Astrocyte of the cerebellum (primary cell): Measurements from ENCODE around the gene HTRA2.
"Not testable (repeated sequence)": the region's sequence is repeated elsewhere in the genome, so short reads cannot be mapped to it uniquely, and the experiment has no call there.

Source experiments
- DNase-seq: peaks from one replicate; pipeline ENCODE4 v3.0.0-alpha.2; 2011; ENCODE audit warnings: low read depth
- H3K4me3 ChIP-seq: 2 replicates; pipeline ENCODE4 v1.5.1; 2011; ENCODE audit warnings: mild to moderate bottlenecking, low read depth, low read length, moderate library complexity
- in situ Hi-C: cut with HindIII; loops from 2 replicates; pipeline ENCODE4 v1.10.0; 2017; ENCODE audit warnings: low sequenced_read_pairs
- TF ChIP-seq, protein P1 (sequence below): IDR thresholded peaks from 2 replicates; pipeline ENCODE4 v1.5.1; 2012; ENCODE audit warnings: low read length, low read depth, moderate library complexity, mild to moderate bottlenecking; ENCODE audit errors: missing control alignments

The HTRA2 gene

GRCh38 chr2:74555610-74556103 lies 25.9 kb downstream of the HTRA2 start:
- TF ChIP-seq, protein P1, sequence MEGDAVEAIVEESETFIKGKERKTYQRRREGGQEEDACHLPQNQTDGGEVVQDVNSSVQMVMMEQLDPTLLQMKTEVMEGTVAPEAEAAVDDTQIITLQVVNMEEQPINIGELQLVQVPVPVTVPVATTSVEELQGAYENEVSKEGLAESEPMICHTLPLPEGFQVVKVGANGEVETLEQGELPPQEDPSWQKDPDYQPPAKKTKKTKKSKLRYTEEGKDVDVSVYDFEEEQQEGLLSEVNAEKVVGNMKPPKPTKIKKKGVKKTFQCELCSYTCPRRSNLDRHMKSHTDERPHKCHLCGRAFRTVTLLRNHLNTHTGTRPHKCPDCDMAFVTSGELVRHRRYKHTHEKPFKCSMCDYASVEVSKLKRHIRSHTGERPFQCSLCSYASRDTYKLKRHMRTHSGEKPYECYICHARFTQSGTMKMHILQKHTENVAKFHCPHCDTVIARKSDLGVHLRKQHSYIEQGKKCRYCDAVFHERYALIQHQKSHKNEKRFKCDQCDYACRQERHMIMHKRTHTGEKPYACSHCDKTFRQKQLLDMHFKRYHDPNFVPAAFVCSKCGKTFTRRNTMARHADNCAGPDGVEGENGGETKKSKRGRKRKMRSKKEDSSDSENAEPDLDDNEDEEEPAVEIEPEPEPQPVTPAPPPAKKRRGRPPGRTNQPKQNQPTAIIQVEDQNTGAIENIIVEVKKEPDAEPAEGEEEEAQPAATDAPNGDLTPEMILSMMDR = no peak
- no peak for DNase-seq
- peak overlapping the region; percentile 92 for H3K4me3 ChIP-seq
- in situ Hi-C loops = no loop called here

DNA sequence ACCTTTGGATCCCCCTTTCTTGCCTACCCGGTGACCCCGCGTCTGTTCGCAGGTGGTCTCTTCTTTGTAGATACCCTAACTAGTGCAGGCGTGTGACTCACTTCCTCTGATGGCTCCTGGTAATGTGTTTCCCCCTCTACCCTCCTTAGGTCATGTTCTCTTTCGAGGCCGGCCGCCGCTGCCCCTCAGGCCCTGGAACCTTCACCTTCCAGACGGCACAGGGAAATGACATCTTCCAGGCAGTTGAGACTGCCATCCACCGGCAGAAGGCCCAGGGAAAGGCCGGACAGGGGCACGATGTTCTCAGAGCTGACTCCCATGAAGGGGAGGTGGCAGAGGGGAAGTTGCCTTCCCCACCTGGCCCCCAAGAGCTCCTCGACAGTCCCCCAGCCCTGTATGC lies 26.4 kb downstream of the HTRA2 start:
- TF ChIP-seq, protein P1 = no peak
- in situ Hi-C loops = no loop called here
- peak overlapping the region; percentile 92 for H3K4me3 ChIP-seq
- DNase-seq = no peak

DNA sequence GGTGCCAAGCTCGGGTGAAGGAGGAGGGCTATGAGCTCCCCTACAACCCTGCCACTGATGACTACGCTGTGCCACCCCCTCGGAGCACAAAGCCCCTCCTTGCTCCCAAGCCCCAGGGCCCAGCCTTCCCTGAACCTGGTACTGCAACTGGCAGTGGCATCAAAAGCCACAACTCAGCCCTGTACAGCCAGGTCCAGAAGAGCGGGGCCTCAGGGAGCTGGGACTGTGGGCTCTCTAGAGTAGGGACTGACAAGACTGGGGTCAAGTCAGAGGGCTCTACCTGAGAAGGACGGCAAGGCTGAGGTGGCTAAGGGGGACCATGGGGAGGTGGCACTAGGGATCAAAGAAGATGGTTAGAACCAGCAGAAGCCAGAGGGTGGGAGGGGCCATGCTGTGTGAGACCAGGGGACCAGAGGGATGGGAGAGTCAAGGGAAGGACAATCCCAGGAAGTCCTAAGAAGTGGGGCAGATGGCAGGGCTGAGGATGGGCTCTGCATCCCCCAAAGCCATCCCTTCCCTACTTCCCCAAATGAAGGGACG lies 27.2 kb downstream of the HTRA2 start:
- DNase-seq = no peak
- in situ Hi-C loops = no loop called here
- H3K4me3 ChIP-seq = no peak overlapping the region
- TF ChIP-seq, protein P1 = no peak

- no peak for DNase-seq
- TF ChIP-seq, protein P1 = no peak
- no peak overlapping the region for H3K4me3 ChIP-seq
- in situ Hi-C loops = no loop called here
Observed at GRCh38 chr2:74558284-74559230, 28.8 kb downstream of the HTRA2 start.

DNA sequence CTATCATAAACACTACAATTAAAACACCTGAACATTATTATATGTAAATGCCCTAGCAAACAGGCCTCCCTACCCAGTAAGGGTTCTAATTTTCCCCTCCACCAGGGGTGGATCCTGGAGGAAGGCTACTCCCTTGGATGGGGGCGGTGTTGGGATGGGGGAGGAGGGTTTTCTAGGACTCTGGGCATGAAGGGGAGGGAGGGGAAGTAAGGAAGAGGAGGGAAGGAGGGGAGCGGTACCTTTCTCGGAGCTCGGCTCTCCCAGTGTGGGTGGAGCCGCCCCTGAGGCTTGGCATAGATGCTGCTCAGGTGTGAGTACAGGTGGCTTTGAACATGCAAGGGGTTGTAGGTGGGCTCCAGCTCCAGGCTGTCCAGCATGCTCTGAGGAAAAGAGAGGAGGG lies 30.2 kb downstream of the HTRA2 start:
- TF ChIP-seq, protein P1 = no peak
- no peak for DNase-seq
- no peak overlapping the region for H3K4me3 ChIP-seq
- in situ Hi-C loops = no loop called here

- in situ Hi-C loops = no loop called here
- no peak for DNase-seq
- TF ChIP-seq, protein P1 = no peak
- no peak overlapping the region for H3K4me3 ChIP-seq
Observed at GRCh38 chr2:74560591-74560990, 30.9 kb downstream of the HTRA2 start.

GRCh38 chr2:74561022-74561421 lies 31.3 kb downstream of the HTRA2 start:
- H3K4me3 ChIP-seq, in situ Hi-C loops, DNase-seq: not testable (repeated sequence)
